HL-60 (cell line): Measurements from ENCODE around the gene FAM89B.
"Not testable (repeated sequence)": the region's sequence is repeated elsewhere in the genome, so short reads cannot be mapped to it uniquely, and the experiment has no call there.

Experiments used
- TF ChIP-seq, protein P1 (sequence below): IDR thresholded peaks from one replicate; pipeline ENCODE4 v1.5.1; 2011; ENCODE audit warnings: low read length, control low read depth, inconsistent platforms; ENCODE audit not compliant: insufficient read depth
- TF ChIP-seq, protein P2 (sequence below): IDR thresholded peaks from 2 replicates; pipeline ENCODE4 v1.6.1; 2012; ENCODE audit warnings: low read depth; ENCODE audit not compliant: insufficient replicate concordance

DNA sequence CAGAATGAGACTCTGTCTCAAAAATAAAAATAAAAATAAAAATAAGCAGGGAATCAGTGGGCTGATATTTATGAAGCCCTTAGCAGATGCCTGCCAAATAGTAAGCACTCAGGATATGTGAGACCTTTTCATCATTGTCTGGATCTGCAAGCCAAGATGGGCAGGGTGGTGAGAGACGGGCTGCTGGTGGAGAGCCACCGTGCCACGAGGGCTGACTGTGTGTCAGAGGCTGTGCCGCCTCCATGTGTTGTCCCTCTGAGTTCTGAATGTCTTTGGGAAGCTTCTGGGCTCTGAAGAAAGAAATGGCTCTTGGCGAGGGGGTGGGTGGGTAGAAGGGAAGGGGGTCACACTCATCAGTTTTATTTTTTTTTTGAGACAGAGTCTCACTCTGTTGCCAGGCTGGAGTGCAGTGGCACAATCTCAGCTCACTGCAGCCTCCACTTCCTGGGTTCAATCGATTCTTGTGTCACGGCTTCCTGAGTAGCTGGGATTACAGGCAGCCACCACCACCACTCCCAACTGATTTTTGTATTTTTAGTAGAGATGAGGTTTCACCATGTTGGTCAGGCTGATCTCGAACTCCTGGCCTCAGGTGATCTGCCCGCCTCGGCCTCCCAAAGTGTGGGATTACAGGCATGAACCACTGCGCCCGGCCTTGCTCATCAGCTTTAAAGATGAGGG, 7.3 kb upstream of the FAM89B start:
- TF ChIP-seq, protein P1, sequence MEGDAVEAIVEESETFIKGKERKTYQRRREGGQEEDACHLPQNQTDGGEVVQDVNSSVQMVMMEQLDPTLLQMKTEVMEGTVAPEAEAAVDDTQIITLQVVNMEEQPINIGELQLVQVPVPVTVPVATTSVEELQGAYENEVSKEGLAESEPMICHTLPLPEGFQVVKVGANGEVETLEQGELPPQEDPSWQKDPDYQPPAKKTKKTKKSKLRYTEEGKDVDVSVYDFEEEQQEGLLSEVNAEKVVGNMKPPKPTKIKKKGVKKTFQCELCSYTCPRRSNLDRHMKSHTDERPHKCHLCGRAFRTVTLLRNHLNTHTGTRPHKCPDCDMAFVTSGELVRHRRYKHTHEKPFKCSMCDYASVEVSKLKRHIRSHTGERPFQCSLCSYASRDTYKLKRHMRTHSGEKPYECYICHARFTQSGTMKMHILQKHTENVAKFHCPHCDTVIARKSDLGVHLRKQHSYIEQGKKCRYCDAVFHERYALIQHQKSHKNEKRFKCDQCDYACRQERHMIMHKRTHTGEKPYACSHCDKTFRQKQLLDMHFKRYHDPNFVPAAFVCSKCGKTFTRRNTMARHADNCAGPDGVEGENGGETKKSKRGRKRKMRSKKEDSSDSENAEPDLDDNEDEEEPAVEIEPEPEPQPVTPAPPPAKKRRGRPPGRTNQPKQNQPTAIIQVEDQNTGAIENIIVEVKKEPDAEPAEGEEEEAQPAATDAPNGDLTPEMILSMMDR, result not testable (repeated sequence)
- TF ChIP-seq, protein P2, sequence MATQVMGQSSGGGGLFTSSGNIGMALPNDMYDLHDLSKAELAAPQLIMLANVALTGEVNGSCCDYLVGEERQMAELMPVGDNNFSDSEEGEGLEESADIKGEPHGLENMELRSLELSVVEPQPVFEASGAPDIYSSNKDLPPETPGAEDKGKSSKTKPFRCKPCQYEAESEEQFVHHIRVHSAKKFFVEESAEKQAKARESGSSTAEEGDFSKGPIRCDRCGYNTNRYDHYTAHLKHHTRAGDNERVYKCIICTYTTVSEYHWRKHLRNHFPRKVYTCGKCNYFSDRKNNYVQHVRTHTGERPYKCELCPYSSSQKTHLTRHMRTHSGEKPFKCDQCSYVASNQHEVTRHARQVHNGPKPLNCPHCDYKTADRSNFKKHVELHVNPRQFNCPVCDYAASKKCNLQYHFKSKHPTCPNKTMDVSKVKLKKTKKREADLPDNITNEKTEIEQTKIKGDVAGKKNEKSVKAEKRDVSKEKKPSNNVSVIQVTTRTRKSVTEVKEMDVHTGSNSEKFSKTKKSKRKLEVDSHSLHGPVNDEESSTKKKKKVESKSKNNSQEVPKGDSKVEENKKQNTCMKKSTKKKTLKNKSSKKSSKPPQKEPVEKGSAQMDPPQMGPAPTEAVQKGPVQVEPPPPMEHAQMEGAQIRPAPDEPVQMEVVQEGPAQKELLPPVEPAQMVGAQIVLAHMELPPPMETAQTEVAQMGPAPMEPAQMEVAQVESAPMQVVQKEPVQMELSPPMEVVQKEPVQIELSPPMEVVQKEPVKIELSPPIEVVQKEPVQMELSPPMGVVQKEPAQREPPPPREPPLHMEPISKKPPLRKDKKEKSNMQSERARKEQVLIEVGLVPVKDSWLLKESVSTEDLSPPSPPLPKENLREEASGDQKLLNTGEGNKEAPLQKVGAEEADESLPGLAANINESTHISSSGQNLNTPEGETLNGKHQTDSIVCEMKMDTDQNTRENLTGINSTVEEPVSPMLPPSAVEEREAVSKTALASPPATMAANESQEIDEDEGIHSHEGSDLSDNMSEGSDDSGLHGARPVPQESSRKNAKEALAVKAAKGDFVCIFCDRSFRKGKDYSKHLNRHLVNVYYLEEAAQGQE, result not testable (repeated sequence)
